Ishikawa (cell line): ENCODE results near the gene TRIM38.

Source experiments
- CREB1 ChIP-seq: IDR thresholded peaks from 2 replicates; pipeline ENCODE4 v1.6.1; 2012; ENCODE audit warnings: low read depth
- EGR1 ChIP-seq: IDR thresholded peaks from 2 replicates; pipeline ENCODE4 v1.6.1; 2012
- EP300 ChIP-seq: IDR thresholded peaks from 2 replicates; pipeline ENCODE4 v1.6.1; 2012; ENCODE audit warnings: borderline replicate concordance
- RAD21 ChIP-seq: IDR thresholded peaks from 2 replicates; pipeline ENCODE4 v1.6.1; 2012; ENCODE audit warnings: low read depth
- TAF1 ChIP-seq: IDR thresholded peaks from 2 replicates; pipeline ENCODE4 v1.6.1; 2012; ENCODE audit warnings: low read depth, mild to moderate bottlenecking
- TEAD4 ChIP-seq: IDR thresholded peaks from 2 replicates; pipeline ENCODE4 v1.6.1; 2012
- YY1 ChIP-seq: IDR thresholded peaks from 2 replicates; pipeline ENCODE4 v1.6.1; 2012; ENCODE audit warnings: low read depth
- TF ChIP-seq, protein P1 (sequence below): IDR thresholded peaks from 2 replicates; pipeline ENCODE4 v1.6.1; 2012; ENCODE audit warnings: low read depth, mild to moderate bottlenecking

DNA sequence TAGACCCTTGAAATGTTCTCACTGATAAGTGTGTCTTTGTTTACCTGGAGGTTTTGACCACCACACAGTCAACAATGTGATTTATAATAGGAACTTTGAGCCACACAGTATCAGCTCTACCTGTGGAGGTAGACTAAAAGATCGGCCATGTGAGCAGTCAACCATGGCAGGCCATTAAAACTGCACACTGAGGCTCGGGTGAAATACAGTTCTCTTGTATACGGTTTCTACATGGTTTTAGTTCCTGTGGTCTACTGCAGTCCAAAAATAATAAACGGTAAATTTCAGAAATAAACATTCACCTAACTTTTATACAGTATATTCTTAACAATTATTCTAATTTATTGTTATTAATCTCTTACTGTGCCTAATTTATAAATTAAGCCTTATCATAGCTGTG is 47.2 kb downstream of the TRIM38 start:
- TF ChIP-seq TEAD4 (no peak), TAF1 (no peak), RAD21 (no peak), EGR1 (no peak), CREB1 (no peak), YY1 (no peak), EP300 (no peak)
- TF ChIP-seq, protein P1, sequence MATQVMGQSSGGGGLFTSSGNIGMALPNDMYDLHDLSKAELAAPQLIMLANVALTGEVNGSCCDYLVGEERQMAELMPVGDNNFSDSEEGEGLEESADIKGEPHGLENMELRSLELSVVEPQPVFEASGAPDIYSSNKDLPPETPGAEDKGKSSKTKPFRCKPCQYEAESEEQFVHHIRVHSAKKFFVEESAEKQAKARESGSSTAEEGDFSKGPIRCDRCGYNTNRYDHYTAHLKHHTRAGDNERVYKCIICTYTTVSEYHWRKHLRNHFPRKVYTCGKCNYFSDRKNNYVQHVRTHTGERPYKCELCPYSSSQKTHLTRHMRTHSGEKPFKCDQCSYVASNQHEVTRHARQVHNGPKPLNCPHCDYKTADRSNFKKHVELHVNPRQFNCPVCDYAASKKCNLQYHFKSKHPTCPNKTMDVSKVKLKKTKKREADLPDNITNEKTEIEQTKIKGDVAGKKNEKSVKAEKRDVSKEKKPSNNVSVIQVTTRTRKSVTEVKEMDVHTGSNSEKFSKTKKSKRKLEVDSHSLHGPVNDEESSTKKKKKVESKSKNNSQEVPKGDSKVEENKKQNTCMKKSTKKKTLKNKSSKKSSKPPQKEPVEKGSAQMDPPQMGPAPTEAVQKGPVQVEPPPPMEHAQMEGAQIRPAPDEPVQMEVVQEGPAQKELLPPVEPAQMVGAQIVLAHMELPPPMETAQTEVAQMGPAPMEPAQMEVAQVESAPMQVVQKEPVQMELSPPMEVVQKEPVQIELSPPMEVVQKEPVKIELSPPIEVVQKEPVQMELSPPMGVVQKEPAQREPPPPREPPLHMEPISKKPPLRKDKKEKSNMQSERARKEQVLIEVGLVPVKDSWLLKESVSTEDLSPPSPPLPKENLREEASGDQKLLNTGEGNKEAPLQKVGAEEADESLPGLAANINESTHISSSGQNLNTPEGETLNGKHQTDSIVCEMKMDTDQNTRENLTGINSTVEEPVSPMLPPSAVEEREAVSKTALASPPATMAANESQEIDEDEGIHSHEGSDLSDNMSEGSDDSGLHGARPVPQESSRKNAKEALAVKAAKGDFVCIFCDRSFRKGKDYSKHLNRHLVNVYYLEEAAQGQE = no peak
